Fibroblast of lung (primary cell): ENCODE measurements around the gene POLR2L. TPM values are rescaled to one million over a fixed set of nuclear protein-coding genes. Genes with fewer than 3 reads are reported as not detected.
A peak's percentile ranks its signal among the peaks of the same experiment; 100 is the strongest.

ENCODE experiments used
- DNase-seq, 2 donors: peaks; one replicate each; pipeline versions ENCODE4 v3.0.0 to v3.0.0-alpha.2; 2010; ENCODE audit warnings: low read depth in 2 of 2
- H2AFZ ChIP-seq: 2 replicates; pipeline ENCODE4 v1.5.1; 2012; ENCODE audit warnings: low read length, control low read depth, inconsistent platforms
- H3K27ac ChIP-seq: 2 replicates; pipeline ENCODE4 v1.5.1; 2011; ENCODE audit warnings: low read length, control low read depth; ENCODE audit not compliant: insufficient read depth
- H3K27me3 ChIP-seq: 2 replicates; pipeline ENCODE4 v1.5.1; 2011; ENCODE audit warnings: mild to moderate bottlenecking, low read length; ENCODE audit not compliant: control insufficient read depth, insufficient read depth
- H3K36me3 ChIP-seq: 2 replicates; pipeline ENCODE4 v1.5.1; 2011; ENCODE audit warnings: low read length; ENCODE audit not compliant: control insufficient read depth, insufficient read depth
- H3K4me1 ChIP-seq: 2 replicates; pipeline ENCODE4 v1.5.1; 2011; ENCODE audit warnings: low read length; ENCODE audit not compliant: control insufficient read depth, insufficient read depth; ENCODE audit errors: extremely low read depth
- H3K4me2 ChIP-seq: 2 replicates; pipeline ENCODE4 v1.5.1; 2011; ENCODE audit warnings: low read length, control low read depth; ENCODE audit not compliant: insufficient read depth; ENCODE audit errors: extremely low read depth
- H3K4me3 ChIP-seq, 4 experiments: fragments of 200-600 bp in 1 of 4; sonication (generic) in 1 of 4; replicated peaks in 1 of 4; 2 replicates each; pipeline ENCODE4 v1.5.1; 2011 to 2016; ENCODE audit warnings: low read length in 4 of 4, low read depth in 3 of 4, mild to moderate bottlenecking in 3 of 4, control low read depth in 2 of 4, inconsistent platforms in 1 of 4, mixed read lengths in 1 of 4; ENCODE audit not compliant: insufficient read depth in 1 of 4; ENCODE audit errors: control extremely low read depth in 1 of 4
- H3K79me2 ChIP-seq: 2 replicates; pipeline ENCODE4 v1.5.1; 2012; ENCODE audit warnings: mild to moderate bottlenecking, low read length, inconsistent platforms; ENCODE audit not compliant: control insufficient read depth, insufficient read depth
- H3K9ac ChIP-seq: 2 replicates; pipeline ENCODE4 v1.5.1; 2011; ENCODE audit warnings: mild to moderate bottlenecking, low read length, control low read depth; ENCODE audit not compliant: insufficient read depth
- H3K9me3 ChIP-seq: 2 replicates; pipeline ENCODE4 v1.5.1; 2012; ENCODE audit warnings: low read depth, low read length; ENCODE audit not compliant: control insufficient read depth, insufficient read depth
- H4K20me1 ChIP-seq: 2 replicates; pipeline ENCODE4 v1.5.1; 2011; ENCODE audit warnings: low read length; ENCODE audit not compliant: control insufficient read depth, insufficient read depth; ENCODE audit errors: extremely low read depth
- EZH2 ChIP-seq: IDR thresholded peaks from 2 replicates; pipeline ENCODE4 v1.5.1; 2012; ENCODE audit warnings: low read length, control low read depth, mild to moderate bottlenecking; ENCODE audit errors: missing control alignments
- polyA plus RNA-seq, 2 donors: library from polyadenylated mRNA; depleted of rRNA in 1 of 2; stranded (reverse) in 1 of 2; unstranded in 1 of 2; fragments of >200 nt; gene quantifications; 2 replicates each; pipeline ENCODE4 v1.2.1, GENCODE V29; 2011 to 2012; ENCODE audit warnings: missing spikeins in 1 of 2
- total RNA-seq: library from RNA; depleted of rRNA; stranded (reverse); fragments of >200 nt; gene quantifications from 2 replicates; pipeline ENCODE4 v1.2.1, GENCODE V29; 2014
- TF ChIP-seq, protein P1 (sequence below), 2 donors: IDR thresholded peaks in 1 of 2; conservative IDR thresholded peaks in 1 of 2; 1 replicate in 1 of 2; 2 replicates in 1 of 2; pipeline ENCODE4 v1.5.1; 2011 to 2012; ENCODE audit warnings: low read length in 2 of 2, control low read depth in 1 of 2, inconsistent platforms in 1 of 2, low read depth in 1 of 2, mild to moderate bottlenecking in 1 of 2

POLR2L gene
- total and polyA plus RNA-seq, 2 donors (not counting 1 experiment from before 2014, with no cell fraction given): 181 to 196 TPM

DNA sequence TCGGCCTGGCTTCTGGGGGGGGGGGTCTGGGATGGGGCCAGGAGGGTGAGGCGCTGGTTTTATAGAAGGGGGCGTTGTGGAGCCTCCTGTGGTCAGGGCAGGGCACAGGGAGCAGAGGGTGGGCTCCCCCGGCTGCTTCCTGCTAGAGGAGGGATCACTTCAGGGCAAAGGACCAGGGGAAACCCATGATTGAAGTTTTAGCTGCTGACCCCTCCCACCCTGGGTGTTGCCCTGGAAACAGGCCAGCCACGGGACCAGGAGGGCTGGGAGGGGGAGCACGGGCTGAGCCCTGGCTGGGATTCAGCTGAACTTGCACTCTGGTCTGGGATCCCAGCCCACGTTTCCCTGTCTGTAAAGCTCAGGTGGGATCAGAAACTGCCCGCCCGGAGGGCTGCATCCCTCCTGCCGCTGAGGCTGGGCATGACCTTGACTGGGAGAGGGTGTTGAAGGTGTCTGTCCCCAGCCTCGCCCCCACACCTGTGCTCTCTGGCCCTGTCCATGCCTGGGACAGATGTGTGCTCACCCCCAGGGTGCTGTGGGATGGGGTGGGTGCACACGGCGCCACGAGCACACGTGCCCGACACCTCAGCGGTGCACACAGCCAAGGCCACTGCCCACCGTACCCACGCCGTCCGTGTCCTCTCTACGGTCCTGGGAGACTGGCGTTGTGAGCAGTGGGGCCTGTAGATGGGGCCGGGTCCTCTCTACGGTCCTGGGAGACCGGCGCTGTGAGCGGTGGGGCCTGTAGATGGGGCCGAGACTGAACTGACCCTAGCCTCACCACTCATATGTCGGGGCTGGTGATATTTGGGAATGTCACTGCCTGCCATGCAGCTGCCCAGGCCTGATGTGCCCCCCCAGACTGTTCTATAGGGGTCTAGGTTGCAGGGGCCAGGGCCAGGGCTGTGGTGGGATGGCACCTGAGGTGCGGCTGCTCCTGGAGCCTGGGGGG is 2.6 kb upstream of the POLR2L start:
- Histone ChIP-seq H3K4me1 (peaks cover 40% of the 10 kb centered on the region), H3K79me2 (peaks cover 65% of the 10 kb centered on the region)

DNA sequence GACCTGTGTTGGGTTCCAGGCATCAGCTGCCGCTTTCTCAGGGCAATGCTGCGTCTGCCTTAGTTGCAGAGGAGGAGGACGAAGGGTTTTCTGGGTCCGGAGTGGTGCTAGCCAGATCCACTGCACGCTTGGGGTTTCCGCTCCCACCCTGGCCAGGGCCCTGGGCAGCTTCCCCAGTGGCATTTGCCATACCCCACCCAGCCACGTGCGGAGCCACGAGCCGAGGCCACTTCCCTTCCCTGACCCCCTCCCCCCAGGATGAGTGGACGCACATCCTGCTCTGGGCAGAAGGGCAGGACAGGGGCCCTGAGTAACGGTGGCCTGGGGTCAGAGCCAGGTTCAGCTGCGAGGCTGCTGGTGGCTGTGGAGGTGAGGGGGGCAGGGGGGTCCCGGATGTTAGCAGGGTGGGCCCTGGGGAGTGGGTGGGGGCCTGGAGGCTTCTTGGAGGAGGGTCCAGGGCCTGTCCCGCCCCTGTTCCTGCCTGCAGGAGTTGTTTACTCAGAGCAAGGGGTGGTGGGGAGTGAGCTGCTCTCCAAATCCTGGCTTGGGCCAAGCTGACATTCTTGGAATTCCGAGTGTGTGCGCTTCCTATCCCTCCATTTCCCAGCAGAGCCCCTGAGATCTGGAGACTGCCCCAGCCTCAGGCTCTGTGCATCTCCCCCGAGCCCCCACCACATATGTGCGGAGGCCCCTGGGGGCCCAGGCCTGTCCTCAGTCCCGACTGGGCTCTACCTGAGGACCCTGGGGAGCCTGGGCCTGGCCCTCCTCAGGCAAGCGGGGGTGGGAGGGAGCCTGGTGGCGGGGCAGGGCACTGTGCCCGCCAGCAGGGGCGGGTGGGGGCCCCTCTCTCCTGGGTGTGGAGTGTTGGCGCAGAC is 1.7 kb upstream of the POLR2L start:
- H4K20me1 ChIP-seq: peaks cover 5% of the 10 kb centered on the region
- H3K36me3 ChIP-seq: peaks cover 20% of the 10 kb centered on the region
- H3K9me3 ChIP-seq: no peaks in the 10 kb centered on the region
- peak overlapping the region; percentile 61 for H3K4me2 ChIP-seq
- peak; percentile 93 to 96 for DNase-seq
- no peak overlapping the region for H2AFZ ChIP-seq
- H3K27me3 ChIP-seq: no peaks in the 10 kb centered on the region
- TF ChIP-seq, protein P1, sequence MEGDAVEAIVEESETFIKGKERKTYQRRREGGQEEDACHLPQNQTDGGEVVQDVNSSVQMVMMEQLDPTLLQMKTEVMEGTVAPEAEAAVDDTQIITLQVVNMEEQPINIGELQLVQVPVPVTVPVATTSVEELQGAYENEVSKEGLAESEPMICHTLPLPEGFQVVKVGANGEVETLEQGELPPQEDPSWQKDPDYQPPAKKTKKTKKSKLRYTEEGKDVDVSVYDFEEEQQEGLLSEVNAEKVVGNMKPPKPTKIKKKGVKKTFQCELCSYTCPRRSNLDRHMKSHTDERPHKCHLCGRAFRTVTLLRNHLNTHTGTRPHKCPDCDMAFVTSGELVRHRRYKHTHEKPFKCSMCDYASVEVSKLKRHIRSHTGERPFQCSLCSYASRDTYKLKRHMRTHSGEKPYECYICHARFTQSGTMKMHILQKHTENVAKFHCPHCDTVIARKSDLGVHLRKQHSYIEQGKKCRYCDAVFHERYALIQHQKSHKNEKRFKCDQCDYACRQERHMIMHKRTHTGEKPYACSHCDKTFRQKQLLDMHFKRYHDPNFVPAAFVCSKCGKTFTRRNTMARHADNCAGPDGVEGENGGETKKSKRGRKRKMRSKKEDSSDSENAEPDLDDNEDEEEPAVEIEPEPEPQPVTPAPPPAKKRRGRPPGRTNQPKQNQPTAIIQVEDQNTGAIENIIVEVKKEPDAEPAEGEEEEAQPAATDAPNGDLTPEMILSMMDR (conservative IDR thresholded peaks at IDR 0.05 in 1 of 2, IDR thresholded peaks at IDR 0.05 in 1 of 2; ENCODE audit: low read depth in 1 of 2, low read length in 2 of 2): no peak
- TF ChIP-seq EZH2: no peak
- peaks cover 73% of the 10 kb centered on the region for H3K79me2 ChIP-seq
- H3K9ac ChIP-seq: peak overlapping the region; percentile 95
- H3K4me1 ChIP-seq: peaks cover 41% of the 10 kb centered on the region
- peak overlapping the region; percentile 87 for H3K27ac ChIP-seq
- peak overlapping the region; percentile 59 to 96 (median 89) for H3K4me3 ChIP-seq

More for the DNA sequence above, 2.6 kb upstream of the POLR2L start:
- Histone ChIP-seq H3K27me3 (no peaks in the 10 kb centered on the region), H3K36me3 (peaks cover 14% of the 10 kb centered on the region), H3K9me3 (no peaks in the 10 kb centered on the region), H3K9ac (peak overlapping the region; percentile 95), H4K20me1 (peaks cover 5% of the 10 kb centered on the region), H2AFZ (no peak overlapping the region), H3K4me2 (peak overlapping the region; percentile 61), H3K27ac (peak overlapping the region; percentile 87), H3K4me3 (peak overlapping the region; percentile 26 to 96 (median 40))
- DNase-seq: peak; percentile 78 to 98
- TF ChIP-seq, protein P1 (conservative IDR thresholded peaks at IDR 0.05 in 1 of 2, IDR thresholded peaks at IDR 0.05 in 1 of 2; ENCODE audit: low read depth in 1 of 2, low read length in 2 of 2): no peak
- no peak for TF ChIP-seq EZH2
